ENCODE data around the gene DSCAM.

- TF ChIP-seq EZH2 (IDR thresholded peaks at IDR 0.05), result no peak
- TF ChIP-seq REST (IDR thresholded peaks at IDR 0.05; ENCODE audit: low read depth), result no peak
- TF ChIP-seq CTCF (IDR thresholded peaks at IDR 0.05 in 2 of 3, conservative IDR thresholded peaks at IDR 0.05 in 1 of 3; ENCODE audit: borderline replicate concordance in 1 of 3, insufficient read depth in 1 of 3, low read depth in 2 of 3, low read length in 2 of 3), result no peak
- no peak for TF ChIP-seq ZNF274 (IDR thresholded peaks at IDR 0.05; ENCODE audit: low read depth, low read length)
- no peak for TF ChIP-seq SP1 (IDR thresholded peaks at IDR 0.05; ENCODE audit: low read depth)
- no peak for TF ChIP-seq POLR2AphosphoS5 (IDR thresholded peaks at IDR 0.05; ENCODE audit: low read depth, low read length)
- no peak for TF ChIP-seq POLR2A (IDR thresholded peaks at IDR 0.05; ENCODE audit: borderline replicate concordance, extremely low read depth, insufficient read depth, insufficient read length)
- TF ChIP-seq EGR1 (IDR thresholded peaks at IDR 0.05; ENCODE audit: low read depth), result no peak
- TF ChIP-seq ZBTB33 (IDR thresholded peaks at IDR 0.05; ENCODE audit: extremely low read depth, insufficient replicate concordance, low read length), result no peak
- TF ChIP-seq CBX3 (IDR thresholded peaks at IDR 0.05; ENCODE audit: low read depth), result no peak
- TF ChIP-seq FOSL1 (IDR thresholded peaks at IDR 0.05; ENCODE audit: low read depth), result no peak
- no peak for TF ChIP-seq RAD21 (IDR thresholded peaks at IDR 0.05; ENCODE audit: low read depth)
- no peak for TF ChIP-seq ATF3 (IDR thresholded peaks at IDR 0.05)
- TF ChIP-seq EZH2phosphoT487 (IDR thresholded peaks at IDR 0.05; ENCODE audit: borderline replicate concordance), result no peak
Measured at GRCh38 chr21:40634141-40634540, 212.8 kb downstream of the DSCAM start.

Measured in HCT116 (cell line).